Measurements from ENCODE around the gene IGSF9. TPM values are rescaled to one million over a fixed set of nuclear protein-coding genes. Genes with fewer than 3 reads are reported as not detected.

IGSF9 gene
- total RNA-seq, 1 donor from 2014 or later: 17.0 TPM

DNA sequence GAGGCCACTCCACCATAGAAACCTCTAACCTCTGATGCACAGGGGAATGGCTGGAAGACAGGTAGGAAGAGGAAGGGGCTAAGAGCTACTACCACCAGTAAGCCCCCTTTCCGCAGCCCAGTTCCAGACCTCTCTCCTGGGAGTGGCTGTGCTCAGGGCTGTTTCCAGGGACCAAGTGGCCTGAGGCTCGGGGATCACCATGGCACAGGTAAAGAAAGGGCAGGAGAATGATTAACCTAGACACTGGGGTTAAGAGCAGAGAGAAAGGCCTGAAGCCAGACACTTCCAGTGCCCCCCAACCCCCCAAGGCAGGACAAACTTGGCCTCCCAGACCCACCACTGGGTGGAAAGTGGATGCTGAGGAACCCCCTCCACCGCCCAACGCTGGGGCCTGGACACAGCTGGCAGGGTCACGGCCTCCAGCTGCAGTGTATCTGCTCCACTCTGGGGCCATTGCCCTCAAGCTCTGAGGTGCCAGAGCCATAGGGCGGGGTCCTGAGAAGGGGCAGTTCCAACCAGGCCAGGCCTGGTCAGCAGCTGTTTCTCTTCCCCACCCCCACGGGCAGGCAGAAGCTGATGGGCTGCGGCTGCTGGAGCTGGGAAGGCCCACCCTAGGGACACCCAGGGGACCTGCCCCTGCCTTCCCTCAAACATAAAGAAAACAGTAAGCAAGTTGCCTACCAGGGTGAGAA, 22.8 kb downstream of the IGSF9 start:
- peak; percentile 90 for DNase-seq (ENCODE audit: low spot score)
- peak; percentile 77 for ATAC-seq

GRCh38 chr1:159921700-159922504, 23.5 kb downstream of the IGSF9 start:
- ATAC-seq (no peak), DNase-seq (ENCODE audit: low spot score) (no peak)

DNA sequence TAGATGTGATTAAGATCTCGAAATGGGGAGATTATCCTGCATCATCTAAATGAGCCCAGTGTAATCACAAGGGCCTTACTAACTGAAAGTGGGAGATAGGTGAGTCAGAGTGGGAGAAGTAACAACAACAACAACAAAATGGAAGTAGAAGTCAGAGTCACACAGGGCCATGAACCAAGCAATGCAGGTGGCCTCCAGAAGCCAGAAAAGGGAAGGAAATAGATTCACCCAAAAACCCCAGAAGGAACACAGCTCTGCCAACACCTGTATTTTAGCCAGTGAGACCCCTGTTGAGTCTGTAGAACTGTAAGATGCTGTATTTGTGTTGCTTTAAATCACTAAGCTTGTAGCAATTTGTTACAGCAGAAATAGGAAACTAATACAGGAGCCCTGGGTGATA, 24.2 kb downstream of the IGSF9 start:
- DNase-seq (ENCODE audit: low spot score) (no peak), ATAC-seq (no peak)

DNA sequence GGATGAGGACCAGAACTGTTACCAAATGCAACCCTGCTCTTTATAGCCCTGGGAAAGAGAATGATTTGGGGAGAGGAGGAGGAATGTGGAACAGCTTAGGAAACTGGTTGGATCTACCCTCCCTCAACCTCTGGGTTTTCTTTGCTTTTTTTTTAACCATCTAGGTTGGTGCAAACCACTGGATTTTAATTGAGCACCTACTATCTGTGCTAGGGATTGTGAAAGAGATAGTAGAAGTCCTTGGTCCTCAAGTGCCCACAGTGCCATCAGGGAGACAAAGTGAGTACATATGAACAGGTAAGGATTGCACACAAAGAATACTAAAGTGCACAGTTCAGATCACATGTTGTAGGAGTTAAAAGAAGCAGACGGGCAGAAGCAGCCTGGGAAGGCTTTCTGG, 24.8 kb downstream of the IGSF9 start:
- DNase-seq (ENCODE audit: low spot score): no peak
- no peak for ATAC-seq

GRCh38 chr1:159920202-159920601, 25.2 kb downstream of the IGSF9 start:
- no peak for ATAC-seq
- no peak for DNase-seq (ENCODE audit: low spot score)

- ATAC-seq (no peak), DNase-seq (ENCODE audit: low spot score) (no peak)
Observed at GRCh38 chr1:159919236-159919865, 26.1 kb downstream of the IGSF9 start.

DNA sequence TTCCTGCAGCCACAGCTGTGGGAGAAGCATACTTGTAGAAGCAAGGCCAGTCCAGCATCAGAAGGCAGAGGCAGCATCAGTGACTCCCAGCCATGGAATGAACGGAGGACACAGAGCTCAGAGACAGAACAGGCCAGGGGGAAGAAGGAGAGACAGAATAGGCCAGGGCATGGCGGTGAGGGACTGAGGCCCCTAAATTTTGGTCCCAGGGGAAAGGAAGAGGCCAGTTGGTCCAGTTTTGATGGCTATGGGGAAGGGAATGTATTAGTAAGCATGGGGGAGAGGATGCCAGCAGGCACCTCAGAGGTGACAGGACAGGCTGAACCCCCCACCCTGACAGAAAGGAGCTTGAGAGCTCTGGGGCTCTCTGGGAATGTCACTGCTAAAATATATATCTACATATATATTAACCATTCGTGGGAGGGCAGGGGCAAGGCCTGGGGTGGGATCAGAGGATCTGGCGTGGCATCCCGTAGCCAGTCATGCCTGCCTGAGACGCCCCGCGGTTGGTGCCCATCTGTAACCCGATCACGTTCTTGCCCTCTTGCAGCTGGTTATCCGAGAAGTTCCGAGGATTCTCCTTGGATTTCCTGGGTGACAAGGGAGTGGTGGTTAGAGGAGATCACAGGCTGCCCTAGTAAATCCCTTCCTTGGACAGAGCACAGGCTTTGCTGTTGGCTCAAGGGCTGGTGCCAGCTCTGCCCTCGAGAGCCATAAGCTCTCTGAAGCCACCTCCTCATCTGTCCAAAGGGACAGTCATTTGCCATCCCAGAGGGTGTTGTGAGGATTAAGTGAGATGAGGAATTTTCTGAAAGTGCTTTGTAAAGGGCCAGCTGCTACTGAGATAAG, 26.8 kb downstream of the IGSF9 start:
- ATAC-seq: no peak

GRCh38 chr1:159917533-159918351, 27.7 kb downstream of the IGSF9 start:
- no peak for ATAC-seq

More for the DNA sequence above, 26.8 kb downstream of the IGSF9 start:
- DNase-seq (ENCODE audit: low spot score): no peak

GRCh38 chr1:159916242-159917051, 29.0 kb downstream of the IGSF9 start:
- ATAC-seq (peak; percentile 26), DNase-seq (ENCODE audit: low spot score) (no peak)

More at GRCh38 chr1:159917533-159918351, 27.7 kb downstream of the IGSF9 start:
- no peak for DNase-seq (ENCODE audit: low spot score)

DNA sequence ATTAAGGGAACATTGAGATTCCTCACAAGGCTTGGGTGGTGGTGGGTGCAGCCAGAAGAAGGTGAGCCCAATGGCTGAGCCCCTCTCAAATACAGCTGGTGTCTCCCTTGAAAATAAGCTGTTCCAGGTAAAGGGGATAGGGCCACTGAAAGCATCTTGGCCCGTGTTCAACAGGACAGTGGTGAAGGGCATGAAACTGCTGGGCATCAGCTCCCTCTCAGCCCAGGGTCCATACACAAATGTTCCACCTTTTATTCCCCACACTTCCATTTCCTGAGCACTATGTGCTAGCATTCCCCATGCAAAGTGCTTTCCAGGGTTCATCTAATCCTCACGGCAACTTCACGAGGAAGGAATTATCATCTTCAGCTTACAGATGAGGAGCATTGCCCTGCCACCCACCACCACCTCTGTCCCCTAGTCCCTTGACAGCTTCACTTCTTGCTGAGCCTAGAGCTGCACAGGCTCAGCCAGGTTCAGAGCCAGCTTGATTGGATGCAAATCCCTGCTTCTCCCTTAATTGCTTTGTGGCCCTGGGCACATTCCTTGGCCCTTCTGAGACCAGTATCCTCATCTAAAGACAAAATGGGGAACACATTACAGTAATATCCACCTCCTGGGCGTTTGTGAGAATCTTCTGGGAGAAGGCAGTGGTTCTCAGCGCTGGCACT, 29.7 kb downstream of the IGSF9 start:
- ATAC-seq (no peak), DNase-seq (ENCODE audit: low spot score) (no peak)

- ATAC-seq (no peak), DNase-seq (ENCODE audit: low spot score) (no peak)
Observed at GRCh38 chr1:159914252-159915018, 31.0 kb downstream of the IGSF9 start.

DNA sequence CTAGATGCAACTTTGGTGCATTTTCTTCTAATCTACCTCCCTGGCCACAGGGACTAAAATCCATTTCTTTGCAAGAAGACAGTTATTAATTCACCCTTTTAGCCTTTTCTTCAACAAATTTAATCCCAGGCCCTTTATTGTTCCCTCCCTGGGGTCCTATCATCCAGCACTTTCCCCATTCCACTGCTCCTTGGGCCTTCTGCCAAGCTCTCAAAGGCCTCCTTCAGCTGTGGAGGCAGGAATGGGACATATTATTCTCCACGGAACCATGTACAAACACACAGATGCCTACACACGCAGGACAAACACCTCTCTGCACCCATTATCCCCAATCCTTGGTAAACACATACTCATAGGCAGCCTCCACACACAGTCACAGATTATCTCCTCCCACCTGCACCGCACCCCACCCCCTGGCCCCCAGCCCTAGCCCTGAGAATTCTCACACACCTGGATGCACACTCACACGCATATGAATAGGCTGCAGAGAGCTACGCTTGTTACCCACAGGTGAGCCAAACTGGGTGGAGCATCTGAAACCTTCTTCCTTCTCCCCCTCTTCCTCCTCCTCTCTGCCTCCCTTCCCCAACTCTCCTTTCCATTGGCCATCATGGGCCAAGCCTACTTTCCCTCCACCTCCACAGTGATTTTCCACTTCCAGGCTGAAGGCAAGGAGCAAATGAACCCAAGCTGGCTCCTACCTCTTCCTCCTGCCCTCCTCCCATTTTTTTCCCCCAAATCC, 31.8 kb downstream of the IGSF9 start:
- no peak for DNase-seq (ENCODE audit: low spot score)
- no peak for ATAC-seq

GRCh38 chr1:159911326-159912070, 33.9 kb downstream of the IGSF9 start:
- ATAC-seq: no peak
- no peak for DNase-seq (ENCODE audit: low spot score)

DNA sequence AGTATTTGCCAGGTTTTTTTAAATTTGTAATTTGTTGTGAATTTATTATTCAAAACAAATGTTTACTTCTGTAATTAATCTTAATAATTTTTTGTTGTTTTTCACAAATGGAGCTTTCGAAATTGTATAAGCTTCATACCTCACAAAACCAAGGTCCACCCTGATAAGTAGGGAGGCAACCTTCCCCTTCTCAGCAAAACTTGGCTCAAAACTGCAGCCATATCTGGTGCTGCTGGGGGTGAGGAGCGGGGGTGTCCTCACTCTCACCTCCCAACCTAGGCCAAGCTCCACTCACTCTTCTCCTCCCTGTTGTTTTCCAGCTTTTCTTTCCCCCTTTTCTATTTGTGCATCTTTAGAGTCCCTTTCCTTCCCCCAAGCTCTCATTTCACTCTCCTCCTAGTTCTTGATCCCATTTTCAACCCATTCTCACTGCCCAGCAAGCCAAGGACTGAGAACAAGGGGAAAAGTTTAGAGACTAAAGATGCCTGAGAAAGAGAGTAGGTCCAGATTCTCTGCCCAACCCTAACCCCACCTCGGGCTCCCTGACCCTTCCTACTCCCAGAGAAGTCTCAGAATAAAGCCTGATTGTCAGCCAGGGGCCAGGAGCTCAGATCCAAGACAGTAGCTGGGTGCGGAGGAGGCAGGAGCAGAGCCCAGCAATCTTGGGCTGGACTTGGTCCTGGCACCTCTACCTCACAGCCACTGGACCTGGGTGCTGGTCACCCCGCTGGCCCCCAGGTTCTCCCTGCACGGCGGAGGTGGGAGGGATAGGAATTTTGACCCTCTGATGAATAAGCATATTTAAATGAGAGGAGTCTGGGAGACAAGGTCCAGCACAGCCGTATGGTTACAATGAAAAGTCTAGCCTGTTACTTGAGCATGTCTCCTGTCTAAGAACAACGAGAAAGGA, 37.1 kb downstream of the IGSF9 start:
- DNase-seq (ENCODE audit: low spot score): no peak
- ATAC-seq: no peak

GRCh38 chr1:159906960-159907359, 38.5 kb downstream of the IGSF9 start:
- ATAC-seq (no peak), DNase-seq (ENCODE audit: low spot score) (no peak)
